Fibroblast of lung (primary cell): ENCODE data around the gene FBH1.

Experiments
- EZH2 ChIP-seq: IDR thresholded peaks from 2 replicates; pipeline ENCODE4 v1.5.1; 2012; ENCODE audit warnings: low read length, control low read depth, mild to moderate bottlenecking; ENCODE audit errors: missing control alignments
- TF ChIP-seq, protein P1 (sequence below), 2 donors: IDR thresholded peaks in 1 of 2; conservative IDR thresholded peaks in 1 of 2; 1 replicate in 1 of 2; 2 replicates in 1 of 2; pipeline ENCODE4 v1.5.1; 2011 to 2012; ENCODE audit warnings: low read length in 2 of 2, control low read depth in 1 of 2, inconsistent platforms in 1 of 2, low read depth in 1 of 2, mild to moderate bottlenecking in 1 of 2

DNA sequence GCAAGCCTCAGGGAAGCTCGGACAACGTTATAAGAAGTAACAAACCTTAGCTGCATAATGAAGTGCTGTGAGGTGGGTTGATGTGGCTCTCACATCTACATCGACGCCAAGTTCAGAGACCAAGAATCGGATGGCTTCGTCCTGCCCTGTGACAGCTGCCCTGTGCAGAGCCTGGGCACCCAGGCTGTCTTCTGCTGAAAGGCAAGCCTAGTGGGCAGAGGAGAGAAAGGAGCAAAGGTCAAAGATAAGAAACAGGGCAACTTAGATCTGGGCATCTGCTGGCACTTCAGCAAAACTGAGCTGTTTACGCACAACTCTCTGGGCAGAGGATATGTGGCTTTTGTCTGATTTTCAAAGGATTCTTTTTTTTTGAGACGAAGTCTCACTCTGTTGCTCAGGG is 7.1 kb upstream of the FBH1 start:
- TF ChIP-seq, protein P1, sequence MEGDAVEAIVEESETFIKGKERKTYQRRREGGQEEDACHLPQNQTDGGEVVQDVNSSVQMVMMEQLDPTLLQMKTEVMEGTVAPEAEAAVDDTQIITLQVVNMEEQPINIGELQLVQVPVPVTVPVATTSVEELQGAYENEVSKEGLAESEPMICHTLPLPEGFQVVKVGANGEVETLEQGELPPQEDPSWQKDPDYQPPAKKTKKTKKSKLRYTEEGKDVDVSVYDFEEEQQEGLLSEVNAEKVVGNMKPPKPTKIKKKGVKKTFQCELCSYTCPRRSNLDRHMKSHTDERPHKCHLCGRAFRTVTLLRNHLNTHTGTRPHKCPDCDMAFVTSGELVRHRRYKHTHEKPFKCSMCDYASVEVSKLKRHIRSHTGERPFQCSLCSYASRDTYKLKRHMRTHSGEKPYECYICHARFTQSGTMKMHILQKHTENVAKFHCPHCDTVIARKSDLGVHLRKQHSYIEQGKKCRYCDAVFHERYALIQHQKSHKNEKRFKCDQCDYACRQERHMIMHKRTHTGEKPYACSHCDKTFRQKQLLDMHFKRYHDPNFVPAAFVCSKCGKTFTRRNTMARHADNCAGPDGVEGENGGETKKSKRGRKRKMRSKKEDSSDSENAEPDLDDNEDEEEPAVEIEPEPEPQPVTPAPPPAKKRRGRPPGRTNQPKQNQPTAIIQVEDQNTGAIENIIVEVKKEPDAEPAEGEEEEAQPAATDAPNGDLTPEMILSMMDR (conservative IDR thresholded peaks at IDR 0.05 in 1 of 2, IDR thresholded peaks at IDR 0.05 in 1 of 2; ENCODE audit: low read depth in 1 of 2, low read length in 2 of 2), result no peak
- no peak for TF ChIP-seq EZH2
